HG02884 (cell line): ENCODE results near the gene GPC1.

Source experiments
- ATAC-seq: cut with Tn5 transposase; IDR thresholded peaks from one replicate; pipeline ENCODE4 v1.9.1; 2021; ENCODE audit warnings: mild to moderate bottlenecking, moderate library complexity; ENCODE audit not compliant: unreplicated experiment

The GPC1 gene

DNA sequence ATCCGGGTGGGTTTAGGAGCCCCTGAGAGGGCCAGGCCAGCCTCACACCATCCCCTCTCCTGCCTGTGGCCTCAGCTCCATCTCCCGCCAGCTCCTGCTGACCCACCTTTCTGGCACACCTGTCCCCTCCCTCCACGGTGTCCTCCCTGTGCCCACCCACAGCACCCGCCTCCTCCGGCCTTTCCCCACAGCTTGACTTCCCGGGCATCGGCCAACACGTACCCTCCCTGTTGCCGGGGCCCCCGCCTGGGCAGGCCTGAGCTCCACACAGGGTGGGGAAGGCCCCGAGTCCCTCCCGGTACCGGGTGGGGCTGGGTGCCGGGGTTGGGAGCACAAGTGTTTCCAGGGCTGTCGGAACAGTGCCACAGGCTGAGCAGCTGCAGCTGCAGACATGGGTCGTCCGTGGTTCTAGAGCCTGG is 6.5 kb downstream of the GPC1 start:
- ATAC-seq = no peak

DNA sequence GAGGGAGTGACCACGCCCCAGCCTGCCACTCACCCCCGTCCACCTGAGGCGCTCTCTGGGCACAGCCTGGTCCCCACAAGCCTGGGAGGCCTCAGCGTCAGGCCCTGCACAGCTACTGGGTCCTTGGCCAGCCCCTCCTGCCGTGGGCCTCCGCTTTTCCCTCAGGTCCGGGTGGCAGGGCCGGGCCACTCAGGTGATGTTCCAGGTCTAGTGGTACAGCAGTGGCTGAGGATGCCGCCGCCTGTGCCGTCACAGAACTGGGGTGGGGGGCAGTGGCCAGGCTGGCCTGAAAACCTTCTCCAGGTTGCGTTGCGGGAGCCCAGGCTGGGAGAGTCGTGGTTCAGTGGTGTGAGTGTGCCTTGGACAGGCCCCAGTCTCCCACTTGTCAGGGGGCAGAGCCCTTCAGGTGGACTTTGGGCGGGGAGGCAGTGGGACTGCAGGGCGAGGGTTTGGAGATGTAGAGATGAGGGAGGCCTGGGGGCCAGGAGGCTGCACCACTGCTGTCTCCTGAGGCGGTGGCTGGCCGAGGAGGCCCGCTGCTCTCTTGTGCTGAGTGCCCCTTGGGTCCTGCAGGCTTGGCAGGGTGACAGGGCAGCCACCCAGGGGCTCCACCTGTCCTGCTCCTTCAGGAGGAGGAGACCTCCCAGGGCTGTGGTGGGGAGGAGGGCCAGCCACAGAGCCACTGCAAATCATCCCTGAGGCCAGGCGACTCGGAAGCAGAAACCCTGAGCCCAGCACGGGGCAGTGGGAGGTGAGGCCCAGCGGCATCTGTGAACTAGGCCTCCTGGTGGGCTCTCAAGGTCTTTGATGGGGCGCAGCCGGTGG is 7.6 kb downstream of the GPC1 start:
- ATAC-seq = no peak

DNA sequence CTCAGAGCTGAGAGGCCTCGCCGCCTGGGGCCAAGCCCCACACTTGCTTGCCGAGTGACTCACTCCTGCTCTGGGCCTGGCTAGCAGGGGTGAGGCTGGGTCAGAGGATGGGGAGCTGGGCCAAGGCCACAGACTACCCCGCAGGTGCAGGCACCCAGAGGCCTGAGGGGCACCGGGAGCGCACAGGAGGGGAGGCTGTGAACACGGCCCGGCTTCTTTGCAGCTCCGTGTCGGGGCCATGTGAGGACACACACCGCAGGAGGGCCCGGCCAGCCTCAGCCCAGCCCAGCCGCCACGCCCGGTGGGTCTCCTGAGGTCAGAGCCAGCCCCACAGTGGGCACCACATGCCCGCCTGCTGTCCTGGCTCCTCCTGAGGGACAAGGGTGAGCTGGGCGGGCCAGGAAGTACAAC is 8.4 kb downstream of the GPC1 start:
- no peak for ATAC-seq

DNA sequence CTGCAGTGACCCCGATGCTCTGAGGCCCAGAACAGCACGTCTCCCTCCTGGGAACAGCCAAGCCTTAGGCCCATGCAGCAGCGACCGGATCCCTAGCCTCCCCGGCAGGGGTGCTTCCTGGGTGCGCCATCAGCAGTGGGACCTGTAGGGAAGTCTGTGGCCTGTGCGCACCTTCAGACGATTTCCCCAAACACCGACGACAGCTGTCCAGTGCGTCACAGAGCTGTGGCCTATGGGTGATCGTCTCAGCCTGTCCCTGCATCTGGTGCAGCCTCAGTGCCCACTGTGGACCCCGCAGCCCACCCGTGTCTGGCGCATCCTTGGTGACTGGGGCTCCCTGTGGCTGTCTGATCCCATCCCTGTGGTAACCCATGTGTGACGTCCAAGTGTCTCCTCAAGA is 9.0 kb downstream of the GPC1 start:
- ATAC-seq = no peak

DNA sequence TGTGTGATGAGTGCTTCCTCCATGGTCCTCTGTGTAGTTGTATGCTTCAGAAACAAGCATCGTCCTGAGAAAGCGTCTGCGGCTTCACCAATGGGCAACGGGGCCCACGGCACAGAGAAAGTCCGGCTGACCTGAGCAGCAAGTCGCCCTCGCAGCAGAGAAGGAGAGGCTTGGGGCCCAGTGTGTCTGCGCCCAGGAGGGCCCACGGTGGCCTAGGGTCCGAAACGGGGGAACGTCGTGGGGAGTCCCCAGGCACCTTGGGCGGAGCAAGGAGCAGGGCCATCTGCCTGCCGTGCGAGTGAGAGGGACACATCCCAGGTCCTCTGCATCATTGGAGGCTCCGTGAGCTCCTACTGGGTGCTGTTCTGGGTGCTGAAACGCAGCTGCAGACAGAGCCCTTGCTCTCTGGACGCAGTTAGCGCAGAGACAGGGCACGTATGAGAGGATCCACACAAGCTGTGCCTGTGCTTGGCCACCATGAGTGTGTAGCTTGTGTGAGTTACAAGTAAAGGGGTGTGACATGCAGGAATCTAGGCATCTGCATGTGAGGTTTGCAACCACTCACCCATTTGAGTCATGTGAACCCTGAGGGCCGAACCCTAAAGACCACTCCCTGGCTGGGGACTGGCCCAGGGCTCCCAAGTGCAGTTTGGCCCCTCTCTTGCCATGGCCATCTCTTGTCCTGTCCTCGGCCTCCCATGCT is 10.6 kb downstream of the GPC1 start:
- no peak for ATAC-seq

DNA sequence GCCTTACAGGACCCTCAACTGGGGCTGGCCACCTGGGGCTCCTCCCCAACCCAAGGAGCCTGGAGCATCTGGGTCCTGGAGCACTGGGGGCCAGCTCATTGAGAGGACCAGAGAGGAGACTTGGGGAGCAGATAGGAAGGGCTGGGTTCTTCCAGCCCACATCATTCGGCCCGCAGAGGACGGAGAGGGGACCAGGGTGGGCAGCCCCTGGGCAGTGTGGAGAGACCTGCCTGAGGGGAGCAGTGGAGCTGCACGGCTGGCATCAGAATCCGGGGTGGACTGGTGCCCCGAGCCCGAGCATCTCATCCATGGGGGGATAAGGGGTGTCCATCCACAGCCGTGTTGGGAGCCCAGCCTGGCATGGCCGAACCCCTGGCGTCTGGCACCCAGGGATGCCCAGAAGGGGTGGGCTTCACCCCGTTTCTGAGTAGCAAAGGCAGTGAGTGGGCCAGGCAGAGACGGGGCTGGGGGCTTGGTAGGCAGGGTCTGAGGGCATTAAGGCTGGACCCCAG is 11.3 kb downstream of the GPC1 start:
- no peak for ATAC-seq

DNA sequence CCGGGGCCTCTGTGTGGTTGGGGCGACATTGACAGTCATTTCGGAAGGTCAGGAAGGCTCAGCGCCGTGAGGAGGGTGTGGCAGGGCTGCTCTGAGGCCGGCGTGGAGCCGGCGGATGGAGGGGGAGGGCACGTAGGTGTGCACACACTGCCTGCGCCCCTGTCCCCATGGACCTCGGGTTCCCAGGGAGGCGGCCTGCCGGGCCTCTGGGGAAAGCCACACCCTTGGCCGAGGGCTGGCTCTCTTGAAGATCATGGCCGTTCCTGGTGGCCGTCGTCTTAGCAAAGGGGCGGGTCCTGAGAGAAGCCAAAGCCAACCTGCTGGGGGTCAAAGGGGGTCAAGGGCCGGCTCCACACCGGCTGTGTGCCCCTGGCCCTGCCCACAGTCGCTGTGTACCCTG is 11.9 kb downstream of the GPC1 start:
- no peak for ATAC-seq

DNA sequence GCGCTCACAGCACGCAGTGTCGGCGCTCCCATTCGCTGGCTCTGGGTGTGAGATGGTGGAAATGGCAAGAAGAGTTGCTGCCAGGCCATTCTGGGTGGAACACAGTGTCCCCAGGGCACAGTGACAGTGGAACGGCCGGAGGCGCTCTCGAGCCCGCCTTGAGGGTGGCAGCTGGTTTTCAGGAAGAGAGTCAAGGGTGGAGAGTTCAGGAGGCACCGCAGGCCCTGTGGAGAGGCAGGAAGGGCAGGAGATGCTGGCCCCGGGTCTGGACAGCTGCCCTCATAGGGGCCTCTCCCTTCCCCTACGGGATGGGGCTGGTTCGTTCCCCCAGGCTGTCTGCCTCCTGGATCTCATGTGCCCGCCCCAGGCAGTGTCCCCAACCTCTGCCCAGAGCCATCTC is 12.5 kb downstream of the GPC1 start:
- ATAC-seq = no peak

DNA sequence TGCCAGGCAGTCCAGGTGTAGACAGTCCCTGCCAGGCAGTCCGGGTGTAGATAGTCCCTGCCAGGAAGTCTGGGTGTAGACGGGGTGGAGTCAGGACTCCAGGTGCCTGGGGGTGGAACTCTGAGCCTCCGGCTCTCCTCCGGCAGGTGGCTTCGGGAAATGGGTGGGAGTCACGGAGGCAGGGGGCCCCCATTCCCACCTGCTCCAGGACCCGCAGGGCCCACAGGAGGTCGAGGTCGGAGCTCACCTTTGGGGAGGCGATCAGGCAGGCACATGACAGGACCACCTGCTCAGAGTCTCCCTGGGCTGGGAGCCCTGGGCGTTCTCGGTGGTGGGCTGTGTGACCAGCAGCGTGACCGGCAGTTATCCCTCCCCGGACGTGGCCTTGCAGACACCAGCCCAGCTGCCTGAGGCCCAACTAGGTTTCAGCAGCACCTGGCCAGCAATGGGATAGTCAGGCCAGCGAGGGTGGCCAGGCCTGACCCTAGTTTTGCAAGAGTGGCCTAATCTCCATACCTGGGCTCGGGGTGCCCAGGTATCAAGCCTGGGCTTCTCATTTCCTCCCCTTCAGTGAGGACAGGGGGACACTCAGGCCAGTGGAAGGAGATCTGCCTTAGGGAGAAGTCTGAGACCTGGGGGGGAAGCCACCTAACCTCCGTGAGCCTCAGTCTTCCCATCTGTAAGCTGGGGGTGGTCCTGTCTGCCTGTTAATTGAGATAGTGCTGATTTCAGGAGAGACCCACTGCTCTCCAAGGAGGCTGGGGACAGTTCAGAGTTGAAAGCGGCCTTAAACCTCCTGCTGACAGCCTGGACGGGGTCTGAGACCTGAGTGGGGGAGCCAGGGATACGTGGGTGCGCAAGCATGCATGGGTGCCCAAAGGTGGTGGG is 13.2 kb downstream of the GPC1 start:
- ATAC-seq = no peak

DNA sequence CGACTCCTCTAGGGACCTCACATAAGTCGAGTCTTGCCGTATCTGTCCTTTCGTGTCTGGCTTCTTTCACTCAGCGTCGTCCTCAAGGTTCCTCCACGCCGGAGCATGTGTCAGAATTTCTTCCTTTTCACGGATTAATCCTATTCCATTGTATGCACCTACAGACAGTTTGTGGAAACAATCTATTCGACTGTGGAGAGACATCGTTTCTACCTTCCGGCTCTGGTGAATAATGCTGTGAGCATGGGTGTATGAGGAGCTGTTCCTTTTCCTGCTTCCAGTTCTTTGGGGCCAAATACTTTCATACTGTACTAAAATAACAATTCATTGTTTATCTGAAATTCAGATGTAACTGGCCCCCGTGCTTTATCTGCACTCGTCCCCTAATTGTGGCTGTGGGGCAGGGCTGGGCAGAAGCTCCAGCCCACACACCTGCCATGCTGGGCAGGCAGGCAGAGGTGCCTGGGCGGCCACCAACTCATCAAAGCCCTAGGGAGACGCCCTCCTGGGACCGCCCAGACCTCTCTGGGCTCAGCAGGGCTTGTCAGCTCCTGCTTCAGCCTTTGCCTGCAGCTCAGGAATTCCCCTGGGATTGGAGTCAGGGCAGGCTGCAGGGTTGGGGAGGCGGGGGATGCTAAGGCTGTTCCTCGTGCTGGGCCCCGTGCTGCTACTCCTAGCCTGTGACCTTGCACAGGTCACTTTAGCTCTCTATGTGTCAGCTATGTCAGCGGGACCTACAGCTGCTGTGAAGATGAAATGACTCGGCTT is 14.5 kb downstream of the GPC1 start:
- no peak for ATAC-seq

DNA sequence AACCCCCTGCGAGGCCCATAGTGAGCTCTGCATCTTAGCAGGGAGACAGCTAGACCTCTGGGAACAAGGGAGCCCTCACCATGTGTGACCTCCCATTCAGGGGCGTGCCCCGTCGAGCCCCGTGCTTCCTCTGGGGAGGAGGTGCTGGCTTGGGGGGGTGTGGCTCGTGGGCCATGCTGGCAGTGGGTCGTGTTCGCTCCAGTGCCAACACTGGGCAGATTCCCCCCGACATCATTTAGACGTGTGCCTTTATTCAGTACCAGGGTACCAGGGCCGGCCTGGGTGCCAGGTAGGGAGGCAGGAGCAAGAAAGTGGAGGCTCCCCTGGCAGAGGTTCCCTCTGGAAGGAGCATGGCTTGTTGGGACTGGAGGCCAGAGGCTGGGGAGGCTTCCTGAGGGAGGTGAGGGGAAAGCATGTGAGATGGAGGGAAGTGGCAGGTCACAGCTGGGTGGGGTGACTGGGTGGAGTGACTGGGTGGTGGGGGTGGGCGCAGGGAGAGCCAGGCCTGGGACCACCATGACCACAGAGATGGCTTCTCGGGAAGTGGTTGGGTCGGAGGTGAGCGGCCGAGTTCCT is 15.2 kb downstream of the GPC1 start:
- no peak for ATAC-seq

DNA sequence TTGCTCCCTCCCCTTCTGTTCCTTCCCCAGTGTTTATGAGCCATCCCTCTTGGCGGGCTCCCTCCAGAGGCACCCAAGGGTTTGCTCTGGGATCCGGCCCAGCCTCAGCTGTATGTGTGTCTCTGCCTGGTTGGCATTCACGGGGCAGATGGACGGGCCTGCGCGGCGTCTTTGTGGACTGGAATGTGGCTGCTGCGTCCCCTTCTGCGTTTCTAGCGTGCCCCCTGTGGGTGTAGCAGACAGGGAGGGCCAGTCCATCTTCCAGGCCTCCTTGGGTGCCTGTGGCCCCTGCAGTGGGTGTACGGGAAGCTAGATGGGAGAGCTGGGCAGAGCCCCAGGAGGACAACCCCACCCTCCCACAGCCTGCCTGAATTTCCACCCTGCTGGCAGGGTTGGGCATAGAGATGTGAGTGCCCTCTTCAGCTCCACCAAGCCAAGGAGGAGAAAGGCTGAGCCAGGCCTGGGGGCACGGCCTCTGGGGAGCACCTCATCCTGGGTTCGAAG is 15.7 kb downstream of the GPC1 start:
- ATAC-seq = no peak

DNA sequence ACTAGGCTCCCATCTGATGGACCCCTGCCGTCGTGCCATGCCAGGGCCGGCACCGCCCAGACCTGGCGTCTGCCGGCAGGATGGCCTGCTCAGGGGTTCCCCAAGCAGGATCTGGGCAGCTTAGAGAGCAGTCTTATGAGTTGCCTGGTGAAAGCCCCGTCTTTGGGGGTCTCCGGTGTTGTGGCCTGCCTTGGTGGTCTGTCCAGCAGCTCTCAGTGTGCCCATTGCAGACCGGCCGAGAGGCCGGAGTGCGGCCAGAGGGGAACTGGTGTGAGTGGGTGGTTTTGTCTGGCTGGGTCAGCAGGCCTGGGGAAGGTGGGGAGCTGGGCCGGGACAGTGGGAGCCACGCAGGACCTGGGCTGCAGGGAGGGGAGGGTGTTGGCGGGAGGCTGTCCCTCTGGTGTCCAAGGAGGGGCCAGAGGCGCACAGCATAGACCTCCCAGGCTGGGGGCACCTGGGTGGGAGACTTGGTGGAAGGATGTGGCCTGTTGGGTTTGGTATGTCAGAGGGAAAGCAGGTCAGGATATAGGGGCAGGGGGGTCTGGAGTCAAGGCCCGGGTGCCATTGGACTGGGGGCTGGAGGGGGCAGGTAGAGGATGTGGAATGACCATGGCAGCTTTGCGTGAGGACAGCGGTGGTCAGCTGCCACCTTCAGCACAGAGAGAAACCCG is 16.5 kb downstream of the GPC1 start:
- ATAC-seq = no peak

DNA sequence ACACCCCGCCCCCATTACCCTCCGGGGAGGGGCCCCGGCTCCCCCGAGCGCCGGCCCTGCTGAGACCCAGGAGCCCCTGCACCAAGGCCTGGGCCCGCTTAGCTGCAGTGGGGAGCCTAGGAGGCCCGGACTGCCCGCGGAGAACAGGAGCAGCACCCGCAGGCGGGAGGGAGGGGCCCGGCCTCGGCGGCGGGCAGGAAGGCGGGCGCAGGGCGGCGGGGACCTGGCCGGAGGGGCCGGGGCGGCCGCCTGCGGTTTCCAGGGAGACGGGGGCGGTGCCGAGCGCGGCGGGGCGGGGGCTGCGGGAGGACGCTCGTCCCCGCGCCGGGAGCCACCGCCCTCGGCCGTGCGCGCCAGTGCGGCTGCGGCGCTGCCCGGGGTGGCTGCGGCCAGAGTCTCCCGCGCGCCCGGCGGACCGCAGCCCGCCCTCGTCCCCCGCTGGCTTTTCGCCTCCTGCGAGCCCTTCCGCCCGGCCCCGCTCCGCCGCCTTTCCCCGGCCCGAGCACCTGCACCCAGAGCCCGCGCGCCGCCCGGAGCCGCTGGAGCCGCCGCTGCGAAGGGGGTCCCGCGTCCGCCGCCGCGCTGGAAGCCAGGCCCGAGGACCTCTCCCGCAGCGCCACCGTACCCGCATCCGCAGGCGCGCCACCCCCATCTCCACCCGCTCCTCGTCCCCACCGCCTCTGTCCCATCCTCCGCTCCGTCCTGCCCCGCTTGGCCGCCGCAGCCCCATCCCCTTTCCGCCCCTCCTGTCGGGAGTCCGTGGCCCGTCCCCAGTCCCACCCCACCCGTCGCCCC is 17.2 kb downstream of the GPC1 start:
- no peak for ATAC-seq

DNA sequence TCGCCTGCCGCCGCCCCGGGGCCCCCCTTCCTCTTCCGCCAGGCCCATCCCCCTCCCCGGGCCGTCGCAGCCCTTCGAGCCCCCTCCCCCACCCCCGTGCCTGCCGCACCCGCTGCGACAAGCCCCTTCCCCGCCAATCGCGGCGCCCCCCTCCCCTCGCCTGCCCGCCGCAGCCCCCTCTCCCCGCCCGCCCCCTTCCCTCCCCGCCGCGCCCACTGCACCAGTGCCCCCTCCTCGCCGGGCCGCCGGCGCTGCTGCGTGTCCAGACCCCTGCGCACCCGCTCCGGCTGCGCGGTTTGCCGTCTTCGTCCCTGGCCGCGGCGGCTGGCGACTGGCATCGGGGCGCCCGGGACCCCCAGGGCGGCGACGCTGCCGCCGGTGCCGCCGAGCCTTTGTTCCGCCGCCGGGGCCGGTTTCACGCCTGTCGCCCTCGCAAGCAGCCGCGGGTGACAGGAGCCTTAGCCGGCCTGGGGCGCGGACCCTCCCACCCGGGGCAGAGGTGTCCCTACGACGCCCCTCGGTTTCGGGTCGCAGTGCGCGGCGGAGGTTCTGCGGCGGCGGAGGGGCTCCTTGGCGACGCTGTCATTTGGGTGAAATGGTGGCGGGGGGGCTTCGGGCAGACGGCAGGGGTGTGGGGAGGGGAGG is 18.1 kb downstream of the GPC1 start:
- no peak for ATAC-seq

DNA sequence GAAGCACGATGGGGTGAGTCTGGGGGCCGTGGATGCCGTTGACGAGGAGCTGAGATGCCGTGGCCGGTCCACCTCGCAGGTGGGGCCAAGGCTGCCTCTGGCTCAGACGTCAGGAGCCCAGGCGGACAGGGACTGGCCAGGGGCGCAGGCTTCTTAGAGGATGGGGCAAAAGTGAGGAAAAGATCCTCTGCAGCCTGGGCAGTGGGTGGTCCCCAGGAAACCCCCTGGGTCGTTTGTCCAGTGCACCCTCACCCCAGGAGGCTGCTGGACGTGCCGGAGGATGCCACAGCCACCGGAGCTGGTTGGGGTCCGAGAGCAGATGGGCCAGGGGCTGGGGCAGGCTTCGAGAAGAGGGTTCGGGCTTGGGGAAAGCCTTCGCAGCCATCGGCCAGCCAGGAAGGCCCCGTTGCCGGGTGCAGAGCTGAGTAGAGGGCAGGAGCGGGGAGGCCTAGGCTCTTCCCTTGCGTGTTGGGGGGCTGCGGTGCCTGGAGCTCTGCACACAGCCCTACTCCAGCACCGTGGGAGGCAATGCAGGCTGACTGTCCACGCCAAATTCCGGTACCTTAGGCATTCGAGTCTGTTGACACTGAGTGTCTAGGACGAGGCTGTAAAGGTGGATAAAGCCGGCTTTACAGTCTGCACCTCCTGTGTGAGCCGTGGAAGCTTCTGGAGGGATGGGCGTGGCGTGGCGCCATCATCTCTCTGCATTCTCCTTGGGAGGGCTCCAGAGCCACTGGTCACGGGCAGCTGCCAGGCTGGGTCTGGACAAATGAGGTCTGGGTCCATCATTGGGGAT is 18.8 kb downstream of the GPC1 start:
- no peak for ATAC-seq

DNA sequence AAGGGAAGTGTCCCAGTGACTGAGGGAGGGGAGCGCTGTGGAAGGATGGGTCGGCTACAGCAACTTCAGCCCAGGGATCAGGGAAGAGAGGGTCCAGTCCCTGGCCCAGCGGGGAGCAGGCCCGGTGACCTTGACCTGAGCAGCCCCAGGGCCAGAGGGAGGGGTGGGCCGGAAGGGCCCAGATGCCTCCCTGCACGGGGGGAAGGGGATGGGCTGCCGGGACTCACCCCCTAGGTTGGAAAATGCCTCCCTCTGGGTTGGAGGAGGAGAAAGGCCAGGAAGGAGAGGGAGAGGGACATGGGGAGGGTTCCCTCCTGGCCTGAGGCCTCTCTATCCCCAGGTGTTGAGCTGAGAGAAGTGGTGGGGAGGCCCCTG is 19.8 kb downstream of the GPC1 start:
- ATAC-seq = no peak
